GM23338 (cell line): ENCODE data around the gene RASL11B.

Experiments used
- CREB1 ChIP-seq: fragments of 250-450 bp; sonication (Bioruptor Pico); IDR thresholded peaks from 2 replicates; pipeline ENCODE4 v1.5.0; 2020; ENCODE audit warnings: low read depth, mild to moderate bottlenecking, moderate library complexity
- EZH2 ChIP-seq: fragments of 200-600 bp; sonication (generic); IDR thresholded peaks from one replicate; pipeline ENCODE4 v1.8.0; 2017; ENCODE audit warnings: antibody characterized with exemption, mild to moderate bottlenecking, low read depth; ENCODE audit not compliant: unreplicated experiment
- EZH2phosphoT487 ChIP-seq: fragments of 200-600 bp; sonication (generic); IDR thresholded peaks from one replicate; pipeline ENCODE4 v1.8.1; 2018; ENCODE audit warnings: antibody characterized with exemption; ENCODE audit not compliant: unreplicated experiment
- JUNB ChIP-seq: IDR thresholded peaks from one replicate; pipeline ENCODE4 v1.6.1; 2016; ENCODE audit warnings: antibody characterized with exemption; ENCODE audit not compliant: unreplicated experiment
- NANOG ChIP-seq: IDR thresholded peaks from 2 replicates; pipeline ENCODE4 v1.6.1; 2016; ENCODE audit warnings: antibody characterized with exemption, borderline replicate concordance
- POLR2AphosphoS5 ChIP-seq: IDR thresholded peaks from 2 replicates; pipeline ENCODE4 v1.6.1; 2016; ENCODE audit warnings: antibody characterized with exemption, low read depth
- TF ChIP-seq, protein P1 (sequence below), 2 experiments: fragments of 200-600 bp in 1 of 2; sonication (generic) in 1 of 2; conservative IDR thresholded peaks; 2 replicates each; pipeline versions ENCODE4 v1.5.1 to v1.6.1; 2016 to 2017; ENCODE audit warnings: antibody characterized with exemption in 2 of 2, low read depth in 2 of 2, mild to moderate bottlenecking in 2 of 2, moderate library complexity in 1 of 2
- TF ChIP-seq, protein P2 (sequence below): IDR thresholded peaks from one replicate; pipeline ENCODE4 v1.6.1; 2018; ENCODE audit warnings: antibody characterized with exemption; ENCODE audit not compliant: unreplicated experiment

DNA sequence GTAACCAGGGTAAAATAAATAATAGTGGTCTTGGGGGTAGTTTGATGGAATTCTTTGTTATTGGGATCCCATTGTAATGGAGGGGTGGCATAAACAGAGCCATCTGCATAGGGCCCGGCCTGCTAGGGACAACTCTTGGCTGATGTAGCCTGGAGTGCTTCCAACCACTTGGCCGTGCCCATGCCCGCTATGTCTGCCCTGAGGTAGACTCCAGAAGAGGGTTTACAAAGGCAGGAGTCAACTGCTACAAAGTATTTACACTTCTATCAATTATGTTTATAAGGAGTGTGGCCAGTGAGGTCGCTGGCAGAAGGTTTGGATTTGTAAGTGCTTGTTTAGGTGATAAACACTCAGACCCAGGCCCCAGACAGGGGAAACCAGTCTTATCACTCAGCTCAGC is 8.1 kb downstream of the RASL11B start:
- TF ChIP-seq, protein P1, sequence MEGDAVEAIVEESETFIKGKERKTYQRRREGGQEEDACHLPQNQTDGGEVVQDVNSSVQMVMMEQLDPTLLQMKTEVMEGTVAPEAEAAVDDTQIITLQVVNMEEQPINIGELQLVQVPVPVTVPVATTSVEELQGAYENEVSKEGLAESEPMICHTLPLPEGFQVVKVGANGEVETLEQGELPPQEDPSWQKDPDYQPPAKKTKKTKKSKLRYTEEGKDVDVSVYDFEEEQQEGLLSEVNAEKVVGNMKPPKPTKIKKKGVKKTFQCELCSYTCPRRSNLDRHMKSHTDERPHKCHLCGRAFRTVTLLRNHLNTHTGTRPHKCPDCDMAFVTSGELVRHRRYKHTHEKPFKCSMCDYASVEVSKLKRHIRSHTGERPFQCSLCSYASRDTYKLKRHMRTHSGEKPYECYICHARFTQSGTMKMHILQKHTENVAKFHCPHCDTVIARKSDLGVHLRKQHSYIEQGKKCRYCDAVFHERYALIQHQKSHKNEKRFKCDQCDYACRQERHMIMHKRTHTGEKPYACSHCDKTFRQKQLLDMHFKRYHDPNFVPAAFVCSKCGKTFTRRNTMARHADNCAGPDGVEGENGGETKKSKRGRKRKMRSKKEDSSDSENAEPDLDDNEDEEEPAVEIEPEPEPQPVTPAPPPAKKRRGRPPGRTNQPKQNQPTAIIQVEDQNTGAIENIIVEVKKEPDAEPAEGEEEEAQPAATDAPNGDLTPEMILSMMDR (conservative IDR thresholded peaks at IDR 0.05; ENCODE audit: low read depth in 2 of 2), result no peak
- TF ChIP-seq POLR2AphosphoS5 (no peak), CREB1 (CRISPR knock-in tag) (no peak), NANOG (no peak), EZH2phosphoT487 (no peak), JUNB (no peak), EZH2 (no peak)
- TF ChIP-seq, protein P2, sequence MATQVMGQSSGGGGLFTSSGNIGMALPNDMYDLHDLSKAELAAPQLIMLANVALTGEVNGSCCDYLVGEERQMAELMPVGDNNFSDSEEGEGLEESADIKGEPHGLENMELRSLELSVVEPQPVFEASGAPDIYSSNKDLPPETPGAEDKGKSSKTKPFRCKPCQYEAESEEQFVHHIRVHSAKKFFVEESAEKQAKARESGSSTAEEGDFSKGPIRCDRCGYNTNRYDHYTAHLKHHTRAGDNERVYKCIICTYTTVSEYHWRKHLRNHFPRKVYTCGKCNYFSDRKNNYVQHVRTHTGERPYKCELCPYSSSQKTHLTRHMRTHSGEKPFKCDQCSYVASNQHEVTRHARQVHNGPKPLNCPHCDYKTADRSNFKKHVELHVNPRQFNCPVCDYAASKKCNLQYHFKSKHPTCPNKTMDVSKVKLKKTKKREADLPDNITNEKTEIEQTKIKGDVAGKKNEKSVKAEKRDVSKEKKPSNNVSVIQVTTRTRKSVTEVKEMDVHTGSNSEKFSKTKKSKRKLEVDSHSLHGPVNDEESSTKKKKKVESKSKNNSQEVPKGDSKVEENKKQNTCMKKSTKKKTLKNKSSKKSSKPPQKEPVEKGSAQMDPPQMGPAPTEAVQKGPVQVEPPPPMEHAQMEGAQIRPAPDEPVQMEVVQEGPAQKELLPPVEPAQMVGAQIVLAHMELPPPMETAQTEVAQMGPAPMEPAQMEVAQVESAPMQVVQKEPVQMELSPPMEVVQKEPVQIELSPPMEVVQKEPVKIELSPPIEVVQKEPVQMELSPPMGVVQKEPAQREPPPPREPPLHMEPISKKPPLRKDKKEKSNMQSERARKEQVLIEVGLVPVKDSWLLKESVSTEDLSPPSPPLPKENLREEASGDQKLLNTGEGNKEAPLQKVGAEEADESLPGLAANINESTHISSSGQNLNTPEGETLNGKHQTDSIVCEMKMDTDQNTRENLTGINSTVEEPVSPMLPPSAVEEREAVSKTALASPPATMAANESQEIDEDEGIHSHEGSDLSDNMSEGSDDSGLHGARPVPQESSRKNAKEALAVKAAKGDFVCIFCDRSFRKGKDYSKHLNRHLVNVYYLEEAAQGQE, result no peak
